Immature natural killer cell (primary cell): ENCODE results near the gene MSRB3. TPM values are rescaled to one million over a fixed set of nuclear protein-coding genes. Genes with fewer than 3 reads are reported as not detected.

Experiments
- DNase-seq, 3 donors: peaks; one replicate each; pipeline ENCODE4 v3.0.0; 2022; ENCODE audit warnings: mixed read lengths in 1 of 3
- H3K27ac Mint-ChIP-seq, 6 donors: one replicate each; pipeline ENCODE4 v1.8.0; 2020; ENCODE audit warnings: mixed read lengths in 6 of 6, mild to moderate bottlenecking in 5 of 6, inconsistent platforms in 4 of 6, moderate library complexity in 3 of 6
- H3K27me3 Mint-ChIP-seq, 3 donors: one replicate each; pipeline ENCODE4 v1.8.0; 2020 to 2021; ENCODE audit warnings: low read depth in 3 of 3, mild to moderate bottlenecking in 3 of 3, mixed read lengths in 3 of 3, moderate library complexity in 3 of 3, inconsistent platforms in 1 of 3
- H3K36me3 Mint-ChIP-seq, 3 donors: one replicate each; pipeline ENCODE4 v1.8.0; 2020; ENCODE audit warnings: mixed read lengths in 3 of 3, inconsistent platforms in 2 of 3, mild to moderate bottlenecking in 2 of 3
- H3K4me1 Mint-ChIP-seq, 2 donors: one replicate each; pipeline ENCODE4 v1.8.0; 2020; ENCODE audit warnings: inconsistent platforms in 2 of 2, mild to moderate bottlenecking in 2 of 2, mixed read lengths in 2 of 2, moderate library complexity in 1 of 2
- H3K4me3 Mint-ChIP-seq, 5 donors: one replicate each; pipeline ENCODE4 v1.8.0; 2020; ENCODE audit warnings: mild to moderate bottlenecking in 5 of 5, mixed read lengths in 5 of 5, inconsistent platforms in 3 of 5, moderate library complexity in 3 of 5
- H3K9me3 Mint-ChIP-seq, 6 donors: one replicate each; pipeline ENCODE4 v1.8.0; 2020; ENCODE audit warnings: mild to moderate bottlenecking in 6 of 6, mixed read lengths in 6 of 6, inconsistent platforms in 4 of 6, moderate library complexity in 3 of 6
- polyA plus RNA-seq, 3 donors: library from polyadenylated mRNA; unstranded; fragments of 300-500 nt; fragmentation: Illumina TruSeq; gene quantifications; one replicate each; pipeline ENCODE4 v1.2.3, GENCODE V29; 2021

The MSRB3 gene
- polyA plus RNA-seq, 3 donors from 2014 or later: 3.0 to 4.6 (median 3.2) TPM

DNA sequence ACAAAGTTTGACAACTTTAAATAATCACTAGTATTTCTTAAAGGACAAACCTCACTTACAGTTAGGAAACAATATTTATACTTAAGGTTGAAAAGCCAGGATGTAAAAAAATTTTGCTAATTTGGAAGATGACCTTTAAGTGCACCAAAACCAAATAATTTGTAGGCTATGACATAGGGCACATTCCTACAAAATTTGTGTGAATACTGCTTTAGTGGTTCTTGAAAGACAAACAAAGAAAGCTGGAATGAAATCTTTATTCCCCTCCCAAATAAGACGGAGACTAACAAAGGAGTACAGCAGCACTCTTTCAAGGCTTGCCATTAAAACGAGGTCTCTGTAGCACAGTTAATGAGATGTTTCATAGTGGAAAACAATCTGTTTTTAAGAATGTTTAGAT lies 45.6 kb downstream of the MSRB3 start:
- Mint-ChIP-seq H3K4me1 (no peaks in the 10 kb centered on the region), H3K9me3 (no peaks in the 10 kb centered on the region), H3K36me3 (no peaks in the 10 kb centered on the region), H3K27me3 (peaks cover 2 to 8% (median 2%) of the 10 kb centered on the region in 3 donors), H3K27ac (no peak overlapping the region), H3K4me3 (no peak overlapping the region)
- no peak for DNase-seq

DNA sequence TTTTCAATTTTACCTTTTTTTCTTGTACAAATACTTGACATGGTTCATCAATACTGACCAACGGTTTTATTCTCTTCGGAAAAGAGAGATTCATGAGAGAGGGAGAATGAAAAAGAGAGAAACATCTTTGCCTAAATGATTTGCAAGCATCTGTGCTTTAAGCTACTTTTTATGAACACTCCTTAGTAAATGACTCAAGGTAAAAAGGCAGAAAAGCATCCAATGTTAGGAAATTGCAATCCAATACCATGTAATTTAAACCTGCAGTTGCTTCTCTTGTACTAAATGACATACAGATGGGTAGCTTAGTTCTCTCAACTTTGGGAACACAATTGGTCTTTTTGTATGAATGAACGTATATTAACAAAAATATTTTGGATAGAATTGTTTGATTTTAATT lies 46.1 kb downstream of the MSRB3 start:
- DNase-seq: no peak
- Mint-ChIP-seq H3K27me3 (peaks cover 2 to 8% (median 2%) of the 10 kb centered on the region in 3 donors), H3K27ac (no peak overlapping the region), H3K36me3 (no peaks in the 10 kb centered on the region), H3K9me3 (no peaks in the 10 kb centered on the region), H3K4me1 (no peaks in the 10 kb centered on the region), H3K4me3 (no peak overlapping the region)

DNA sequence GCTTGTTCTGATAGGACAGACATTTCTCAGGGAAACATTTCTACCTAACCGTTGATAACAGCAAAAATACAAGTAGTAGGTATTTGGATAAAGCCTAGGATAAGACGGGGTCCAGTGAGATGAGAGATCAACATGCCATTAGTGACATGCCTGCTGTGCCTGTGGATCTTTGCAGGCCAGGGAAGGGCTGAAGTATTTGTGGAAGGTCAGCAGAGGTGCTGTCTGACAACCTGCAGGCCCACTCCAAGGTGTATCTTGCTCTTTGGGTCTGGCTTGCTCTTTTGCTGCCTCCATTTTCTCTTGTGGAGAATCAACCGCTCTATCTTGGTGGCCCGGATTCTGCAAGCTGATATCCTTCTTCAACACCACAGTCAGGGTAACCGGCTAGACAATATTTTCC lies 46.7 kb downstream of the MSRB3 start:
- no peaks in the 10 kb centered on the region for H3K4me1 Mint-ChIP-seq
- H3K9me3 Mint-ChIP-seq: no peaks in the 10 kb centered on the region
- H3K27me3 Mint-ChIP-seq: peaks cover 2 to 9% (median 5%) of the 10 kb centered on the region in 3 donors

DNA sequence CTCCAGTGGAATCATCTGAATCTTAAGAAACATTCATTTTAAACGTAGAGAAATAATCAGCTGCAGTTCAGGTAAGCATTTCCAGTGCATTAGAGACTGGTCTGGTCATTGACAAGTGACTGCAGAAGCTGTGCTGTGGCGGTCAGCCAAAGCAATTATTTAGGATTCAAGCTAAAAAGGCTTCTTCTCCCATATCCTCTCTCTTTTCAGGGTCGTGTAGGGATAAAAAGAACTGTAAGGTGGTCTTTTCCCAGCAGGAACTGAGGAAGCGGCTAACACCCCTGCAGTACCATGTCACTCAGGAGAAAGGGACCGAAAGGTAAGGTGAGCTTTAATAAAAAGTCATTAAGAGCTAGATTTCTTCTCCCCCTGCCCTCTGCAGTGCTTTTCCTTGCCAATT lies 48.1 kb downstream of the MSRB3 start:
- no peak for DNase-seq
- H3K9me3 Mint-ChIP-seq: no peaks in the 10 kb centered on the region
- H3K36me3 Mint-ChIP-seq: no peaks in the 10 kb centered on the region
- no peaks in the 10 kb centered on the region for H3K4me1 Mint-ChIP-seq
- H3K27me3 Mint-ChIP-seq: peaks cover 0 to 14% (median 5%) of the 10 kb centered on the region in 3 donors
- no peak overlapping the region for H3K4me3 Mint-ChIP-seq
- no peak overlapping the region for H3K27ac Mint-ChIP-seq

More for the DNA sequence above, 46.7 kb downstream of the MSRB3 start:
- no peak overlapping the region for H3K4me3 Mint-ChIP-seq
- H3K27ac Mint-ChIP-seq: no peak overlapping the region
- H3K36me3 Mint-ChIP-seq: no peaks in the 10 kb centered on the region
- no peak for DNase-seq

DNA sequence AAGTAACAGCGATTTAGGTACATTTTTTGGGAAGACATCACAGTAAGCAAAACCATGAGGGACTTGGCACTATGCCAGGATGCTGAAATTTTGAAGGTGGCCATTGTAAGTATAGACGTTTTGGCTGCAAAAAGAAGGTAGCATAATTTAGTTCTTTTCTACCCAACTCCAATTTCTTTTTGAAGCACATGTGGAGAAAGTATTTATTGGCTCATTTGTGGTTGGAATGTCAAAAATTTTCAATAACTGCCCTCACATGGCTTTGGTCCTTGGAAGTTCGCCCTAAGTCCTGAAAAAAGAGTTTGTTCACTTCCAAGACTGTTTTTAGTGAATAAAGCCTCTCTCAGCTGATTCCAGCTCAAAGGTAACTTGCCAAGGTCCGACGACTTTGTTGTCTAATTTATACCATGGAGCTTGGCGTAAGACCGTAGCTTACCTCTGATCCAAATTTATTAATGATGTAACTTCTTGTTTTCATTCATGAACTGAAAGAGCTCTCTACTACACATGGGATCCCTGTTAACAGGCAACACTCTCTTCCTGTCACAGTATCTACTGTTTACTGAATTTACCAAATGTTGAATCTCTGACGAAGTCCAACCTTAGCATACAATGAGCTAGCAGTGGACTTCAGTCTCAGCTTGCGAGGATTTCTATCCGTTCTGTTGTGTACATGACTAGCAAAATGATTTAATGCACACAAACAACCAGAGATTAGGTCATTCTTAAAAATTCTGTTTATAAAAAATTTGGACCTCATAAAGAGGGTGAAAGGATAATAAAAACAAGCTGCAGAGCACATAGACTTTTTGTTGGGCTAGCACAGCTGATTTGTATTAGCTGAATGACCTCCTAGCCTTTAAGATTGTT lies 49.0 kb downstream of the MSRB3 start:
- Mint-ChIP-seq H3K27me3 (peaks cover 1 to 9% (median 5%) of the 10 kb centered on the region in 3 donors), H3K27ac (no peak overlapping the region), H3K4me1 (no peaks in the 10 kb centered on the region), H3K9me3 (no peaks in the 10 kb centered on the region), H3K4me3 (no peak overlapping the region), H3K36me3 (no peaks in the 10 kb centered on the region)
- no peak for DNase-seq

DNA sequence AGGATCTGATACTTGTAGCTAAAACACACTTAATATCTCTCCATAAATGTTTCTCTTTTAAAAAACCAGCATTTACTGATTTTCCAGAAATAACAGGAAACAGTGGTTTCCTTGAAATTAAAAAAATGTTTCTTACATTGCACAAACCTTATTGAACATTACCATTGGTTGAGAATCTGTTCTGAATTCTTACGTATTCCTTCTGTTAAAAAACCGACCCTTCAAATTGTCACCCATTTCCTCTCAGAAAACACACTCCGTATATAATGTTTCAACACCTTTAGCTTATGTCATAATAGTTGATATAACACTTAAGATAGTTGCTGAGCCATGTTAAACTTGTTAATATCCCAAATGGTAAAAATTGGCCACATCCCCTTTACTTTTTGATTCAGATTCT lies 51.2 kb downstream of the MSRB3 start:
- peaks cover 3 to 8% (median 5%) of the 10 kb centered on the region in 3 donors for H3K27me3 Mint-ChIP-seq

DNA sequence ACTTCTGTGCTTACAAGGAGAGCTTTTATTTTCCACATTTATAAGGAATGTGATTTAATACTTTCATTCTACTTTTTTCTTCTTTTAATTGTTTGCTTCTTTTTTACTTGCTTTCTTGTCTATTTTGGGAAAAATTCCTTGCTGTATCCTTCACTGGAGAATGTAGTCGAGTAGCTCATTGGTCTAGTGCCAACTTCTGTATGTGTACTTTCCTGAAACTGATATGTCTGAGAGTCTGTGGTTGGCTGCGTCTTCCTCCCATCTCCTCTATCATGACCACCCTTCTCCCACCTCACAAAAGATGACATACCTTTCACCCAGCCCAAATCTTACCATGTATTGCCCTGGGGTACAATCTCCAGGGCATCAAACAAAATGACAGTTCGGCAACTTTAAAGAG lies 51.8 kb downstream of the MSRB3 start:
- no peak overlapping the region for H3K27ac Mint-ChIP-seq

More for the DNA sequence above, 51.2 kb downstream of the MSRB3 start:
- no peak for DNase-seq
- H3K36me3 Mint-ChIP-seq: no peaks in the 10 kb centered on the region
- no peak overlapping the region for H3K4me3 Mint-ChIP-seq
- peaks cover 0 to 2% (median 0%) of the 10 kb centered on the region in 6 donors for H3K9me3 Mint-ChIP-seq
- H3K4me1 Mint-ChIP-seq: no peaks in the 10 kb centered on the region
- no peak overlapping the region for H3K27ac Mint-ChIP-seq

DNA sequence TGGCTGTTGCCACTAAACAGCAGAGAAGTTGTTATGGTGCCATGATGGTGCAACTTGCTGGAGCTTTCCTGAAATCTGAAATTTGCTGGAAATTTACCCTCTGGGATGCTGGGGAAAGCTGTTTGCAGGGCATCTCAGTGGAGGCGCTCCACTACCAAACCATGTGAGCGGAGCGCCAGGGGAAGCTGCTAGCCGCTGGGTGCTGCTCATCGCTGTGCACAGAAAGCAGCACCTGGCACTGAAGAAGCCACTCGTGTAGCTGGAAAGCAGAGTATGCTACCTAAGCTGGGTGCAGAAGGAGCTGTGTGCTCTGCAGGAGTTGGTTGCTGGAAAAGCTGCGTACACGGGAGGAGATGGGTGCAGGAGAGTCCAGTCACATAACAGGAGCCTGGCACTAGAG lies 53.0 kb downstream of the MSRB3 start:
- DNase-seq: no peak
- Mint-ChIP-seq H3K4me3 (no peak overlapping the region), H3K27me3 (peaks cover 3 to 8% (median 5%) of the 10 kb centered on the region in 3 donors), H3K36me3 (no peaks in the 10 kb centered on the region), H3K27ac (no peak overlapping the region), H3K9me3 (peaks cover 0 to 2% (median 0%) of the 10 kb centered on the region in 6 donors), H3K4me1 (no peaks in the 10 kb centered on the region)

More for the DNA sequence above, 51.8 kb downstream of the MSRB3 start:
- Mint-ChIP-seq H3K27me3 (peaks cover 3 to 8% (median 5%) of the 10 kb centered on the region in 3 donors), H3K36me3 (no peaks in the 10 kb centered on the region), H3K4me1 (no peaks in the 10 kb centered on the region), H3K4me3 (no peak overlapping the region), H3K9me3 (peaks cover 0 to 2% (median 0%) of the 10 kb centered on the region in 6 donors)
- no peak for DNase-seq

DNA sequence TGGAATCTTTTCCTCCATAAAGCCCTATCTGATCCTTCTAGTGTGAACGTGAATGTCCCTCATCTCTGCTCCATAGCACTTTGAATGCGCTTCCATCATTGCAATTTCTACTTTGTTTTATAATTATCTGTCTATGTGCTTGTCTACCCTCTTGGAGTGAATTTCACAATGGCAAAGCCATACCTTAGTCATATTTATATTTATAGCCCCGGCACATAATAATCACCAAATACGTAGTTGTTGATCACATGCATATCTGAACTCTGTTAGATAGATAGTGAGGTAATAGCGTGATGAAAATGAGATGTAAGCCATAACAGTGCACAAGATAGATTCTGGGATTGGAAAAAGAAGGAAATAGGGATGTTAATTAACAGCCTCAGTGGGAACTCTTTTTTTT lies 55.2 kb downstream of the MSRB3 start:
- Mint-ChIP-seq H3K27me3 (peaks cover 3 to 8% (median 7%) of the 10 kb centered on the region in 3 donors), H3K36me3 (peaks cover 0 to 4% (median 0%) of the 10 kb centered on the region in 3 donors), H3K4me1 (no peaks in the 10 kb centered on the region), H3K4me3 (no peak overlapping the region), H3K27ac (no peak overlapping the region), H3K9me3 (peaks cover 0 to 2% (median 0%) of the 10 kb centered on the region in 6 donors)
- DNase-seq: no peak

DNA sequence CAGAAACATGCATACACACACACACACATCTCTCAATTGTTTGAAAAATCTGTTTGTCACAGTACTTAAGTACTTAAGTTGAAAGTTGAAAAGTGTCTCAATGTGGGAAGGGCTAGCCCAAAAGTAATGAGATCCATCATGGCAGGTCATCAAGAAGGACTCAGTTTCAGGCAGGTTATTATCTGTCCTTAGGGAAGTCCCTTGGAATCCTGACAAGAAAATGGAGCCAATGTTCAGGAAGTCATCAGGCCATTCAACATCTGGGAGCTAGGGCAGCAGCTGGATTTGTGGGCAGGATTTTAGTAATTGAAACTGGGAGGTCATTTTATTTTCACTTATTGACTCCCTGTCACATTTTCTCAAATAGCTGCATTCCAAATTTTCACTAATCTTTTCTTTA lies 56.0 kb downstream of the MSRB3 start:
- H3K27me3 Mint-ChIP-seq: peaks cover 3 to 8% (median 6%) of the 10 kb centered on the region in 3 donors
- no peak for DNase-seq
- H3K4me1 Mint-ChIP-seq: no peaks in the 10 kb centered on the region
- peaks cover 0 to 2% (median 0%) of the 10 kb centered on the region in 6 donors for H3K9me3 Mint-ChIP-seq
- H3K4me3 Mint-ChIP-seq: no peak overlapping the region
- no peak overlapping the region for H3K27ac Mint-ChIP-seq
- peaks cover 0 to 4% (median 0%) of the 10 kb centered on the region in 3 donors for H3K36me3 Mint-ChIP-seq

DNA sequence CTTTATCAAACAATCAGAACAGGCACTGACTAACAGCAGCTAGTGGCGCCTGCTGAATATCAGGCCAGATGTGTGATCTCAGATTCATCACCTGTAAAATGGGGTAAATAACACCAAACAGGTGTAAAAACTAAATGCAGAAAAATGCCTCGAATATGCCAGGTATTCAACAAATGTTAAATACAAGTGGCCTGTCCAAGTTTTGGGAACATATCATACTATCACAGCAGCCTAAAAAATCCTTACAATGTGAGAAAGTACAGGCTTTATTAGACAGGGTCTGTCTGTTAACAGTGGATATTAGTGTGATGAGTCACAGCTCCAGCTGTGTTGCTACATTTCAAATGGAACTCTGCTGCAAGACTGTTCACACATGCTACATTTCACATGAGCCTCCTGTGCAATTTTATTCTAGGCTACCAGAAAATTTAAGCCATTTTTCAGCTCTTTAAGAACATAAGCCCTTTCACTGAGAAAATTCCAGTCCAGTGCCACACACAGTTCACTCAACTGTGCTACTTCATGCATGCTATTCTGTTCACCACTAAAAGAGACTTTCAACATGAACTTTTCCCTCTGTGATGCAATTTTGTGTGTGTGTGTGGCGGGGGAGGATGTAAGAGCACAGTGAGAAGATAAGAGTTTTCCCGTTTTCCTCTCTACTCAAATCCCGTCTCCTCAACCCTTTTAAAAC lies 56.7 kb downstream of the MSRB3 start:
- DNase-seq: no peak
- Mint-ChIP-seq H3K4me1 (no peaks in the 10 kb centered on the region), H3K27me3 (peaks cover 3 to 7% (median 5%) of the 10 kb centered on the region in 3 donors), H3K9me3 (peaks cover 0 to 2% (median 0%) of the 10 kb centered on the region in 6 donors), H3K27ac (no peak overlapping the region), H3K36me3 (peaks cover 0 to 4% (median 0%) of the 10 kb centered on the region in 3 donors), H3K4me3 (no peak overlapping the region)

DNA sequence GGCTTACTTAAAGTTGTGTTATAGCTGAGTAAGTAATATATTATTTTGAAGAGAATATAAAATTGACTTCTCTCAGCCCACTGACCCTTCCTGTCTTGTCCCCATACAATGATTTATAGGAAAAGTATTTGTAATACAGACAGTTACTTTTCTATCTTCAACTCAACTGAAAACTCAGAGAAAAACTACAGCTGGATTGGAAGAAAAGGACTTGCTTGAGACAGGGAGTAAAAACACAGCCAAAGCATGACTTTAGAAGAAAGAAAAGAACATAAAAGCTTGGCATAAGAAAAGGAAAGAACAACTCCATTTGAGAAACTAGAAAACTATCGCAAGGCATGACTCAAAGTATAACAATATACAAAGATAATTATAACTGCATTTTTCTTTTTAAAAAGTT lies 57.5 kb downstream of the MSRB3 start:
- DNase-seq: no peak
- Mint-ChIP-seq H3K4me3 (no peak overlapping the region), H3K27ac (no peak overlapping the region), H3K9me3 (peaks cover 0 to 2% (median 0%) of the 10 kb centered on the region in 6 donors), H3K36me3 (peaks cover 0 to 4% (median 0%) of the 10 kb centered on the region in 3 donors), H3K4me1 (no peaks in the 10 kb centered on the region), H3K27me3 (peaks cover 0 to 9% (median 3%) of the 10 kb centered on the region in 3 donors)

DNA sequence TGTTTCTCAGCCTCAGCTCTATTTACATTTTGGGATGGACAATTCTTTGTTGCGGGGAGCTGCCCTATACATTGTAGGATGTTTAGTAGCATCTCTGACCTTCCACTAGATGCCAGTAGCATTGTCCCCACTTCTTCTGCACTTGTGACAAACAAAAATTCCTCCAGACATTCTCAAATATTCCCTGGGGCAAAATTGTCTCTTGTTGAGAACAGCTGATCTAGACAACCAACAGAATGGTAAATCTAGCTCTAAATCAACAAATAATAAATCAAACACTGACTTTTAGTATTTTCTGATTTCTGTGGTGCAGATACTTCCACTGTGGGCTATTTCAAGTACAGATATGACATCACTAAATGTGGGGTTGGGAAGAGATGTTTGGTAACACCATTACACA lies 60.7 kb downstream of the MSRB3 start:
- H3K4me3 Mint-ChIP-seq: no peak overlapping the region
- DNase-seq: no peak
- peaks cover 0 to 6% (median 0%) of the 10 kb centered on the region in 3 donors for H3K27me3 Mint-ChIP-seq
- H3K9me3 Mint-ChIP-seq: no peaks in the 10 kb centered on the region
- no peaks in the 10 kb centered on the region for H3K4me1 Mint-ChIP-seq
- H3K27ac Mint-ChIP-seq: no peak overlapping the region
- H3K36me3 Mint-ChIP-seq: peaks cover 0 to 4% (median 0%) of the 10 kb centered on the region in 3 donors

DNA sequence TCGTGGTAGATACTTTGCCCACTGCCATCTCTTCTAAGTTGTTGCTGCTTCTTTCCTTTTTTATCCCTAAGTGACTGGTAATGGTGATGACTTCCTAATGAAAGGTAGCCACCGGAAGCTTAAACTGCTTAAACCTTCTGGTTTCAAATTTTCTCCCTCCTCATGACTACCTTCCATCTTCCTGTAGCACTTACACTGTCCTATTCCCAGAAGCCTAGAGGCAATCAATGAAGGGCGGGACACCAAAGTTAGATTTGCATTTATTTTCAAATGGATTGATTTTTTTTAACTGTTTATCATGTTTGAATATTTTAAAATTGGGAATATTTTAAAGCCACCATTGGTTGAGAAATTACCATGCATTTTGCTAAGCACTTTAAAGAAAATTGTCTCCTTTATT lies 64.7 kb downstream of the MSRB3 start:
- peaks cover 0 to 1% (median 0%) of the 10 kb centered on the region in 6 donors for H3K9me3 Mint-ChIP-seq

More for the DNA sequence above, 64.7 kb downstream of the MSRB3 start:
- Mint-ChIP-seq H3K36me3 (peaks cover 0 to 3% (median 0%) of the 10 kb centered on the region in 3 donors), H3K4me1 (no peaks in the 10 kb centered on the region), H3K27ac (no peak overlapping the region), H3K4me3 (no peak overlapping the region), H3K27me3 (peaks cover 0 to 6% (median 0%) of the 10 kb centered on the region in 3 donors)
- DNase-seq: no peak
